HT-29 (cell line): Measurements from ENCODE around the gene CIB2. TPM values are rescaled to one million over a fixed set of nuclear protein-coding genes. Genes with fewer than 3 reads are reported as not detected.

Experiments
- DNase-seq: peaks from one replicate; pipeline ENCODE4 v3.0.0-alpha.2; 2015; ENCODE audit warnings: low spot score
- small RNA-seq: library from RNA; depleted of rRNA; stranded (forward); fragments of <200 nt; gene quantifications from one replicate; pipeline ENCODE3, GENCODE V24; 2014
- total RNA-seq: library from RNA; depleted of rRNA; stranded (reverse); fragments of >200 nt; shearing (Covaris generic); gene quantifications from 2 replicates; pipeline ENCODE4 v1.2.3, GENCODE V29; 2014; rRNA removed

The CIB2 gene
- total RNA-seq, 1 experiment from 2014 or later: 0.74 TPM

- peak; percentile 49 for DNase-seq
These were observed 63.7 kb downstream of the CIB2 start for GRCh38 chr15:78067328-78068228.

GRCh38 chr15:78065973-78066946, 65.0 kb downstream of the CIB2 start:
- no peak for DNase-seq

- DNase-seq: peak; percentile 83
These were observed 65.9 kb downstream of the CIB2 start for GRCh38 chr15:78065284-78065872.

- no peak for DNase-seq
These were observed 66.7 kb downstream of the CIB2 start for GRCh38 chr15:78064544-78064943.

GRCh38 chr15:78063970-78064385, 67.3 kb downstream of the CIB2 start:
- no peak for DNase-seq

- DNase-seq: no peak
These were observed 68.0 kb downstream of the CIB2 start for GRCh38 chr15:78063217-78063616.

- DNase-seq: no peak
These were observed 69.2 kb downstream of the CIB2 start for GRCh38 chr15:78061963-78062427.

GRCh38 chr15:78060232-78060631, 71.0 kb downstream of the CIB2 start:
- DNase-seq: no peak

- DNase-seq: no peak
These were observed 72.0 kb downstream of the CIB2 start for GRCh38 chr15:78059110-78059839.

- no peak for DNase-seq
These were observed 72.8 kb downstream of the CIB2 start for GRCh38 chr15:78058401-78058935.

GRCh38 chr15:78057803-78058202, 73.4 kb downstream of the CIB2 start:
- no peak for DNase-seq

GRCh38 chr15:78056714-78057269, 74.5 kb downstream of the CIB2 start:
- DNase-seq: peak; percentile 41

- peak; percentile 45 for DNase-seq
These were observed 75.1 kb downstream of the CIB2 start for GRCh38 chr15:78055919-78056713.

GRCh38 chr15:78054966-78055365, 76.3 kb downstream of the CIB2 start:
- no peak for DNase-seq

Small RNA genes within 50 kb of the gene (small RNA-seq; reads per million reads assigned to genes)
- gene RF00092: not detected

Other genes with a start within 250 kb of the CIB2 start
- 20.4 and 25.1 TPM in 2 replicates for gene TBC1D2B, start 53.7 kb downstream of the CIB2 start, total RNA-seq
- 0.05 TPM in 1 of 2 replicates, not detected in the other for gene SH2D7, start 38.9 kb downstream of the CIB2 start, total RNA-seq
- 34.4 and 35.8 TPM in 2 replicates for gene IDH3A, start 17.9 kb upstream of the CIB2 start, total RNA-seq
- gene ACSBG1, start 103.1 kb upstream of the CIB2 start, total RNA-seq: 1.4 and 3.6 TPM in 2 replicates
- 10.2 and 16.0 TPM in 2 replicates for gene DNAJA4, start 133.1 kb upstream of the CIB2 start, total RNA-seq
- gene SKIC8, start 168.2 kb upstream of the CIB2 start, total RNA-seq: 64.0 and 74.8 TPM in 2 replicates
- gene CRABP1, start 208.9 kb upstream of the CIB2 start, total RNA-seq: not detected in 2 replicates